ENCODE results near the gene ME3. TPM values are rescaled to one million over a fixed set of nuclear protein-coding genes. Genes with fewer than 3 reads are reported as not detected.

The ME3 gene
- total and polyA plus RNA-seq, 2 experiments from 2014 or later = 3.5 to 17.2 TPM

GRCh38 chr11:86497836-86498235 is 174.6 kb downstream of the ME3 start:
- no peaks in the 10 kb centered on the region for H3K9me3 ChIP-seq (ENCODE audit: low read depth)
- no peaks in the 10 kb centered on the region for H3K4me1 ChIP-seq (ENCODE audit: low read depth)
- H3K27me3 ChIP-seq = no peaks in the 10 kb centered on the region
- H3K36me3 ChIP-seq = no peaks in the 10 kb centered on the region
- no peak for DNase-seq (ENCODE audit: low read depth in 1 of 2, low spot score in 1 of 2)
- H3K4me3 ChIP-seq = no peak overlapping the region
- no peak overlapping the region for H3K27ac ChIP-seq
- TF ChIP-seq, protein P1, sequence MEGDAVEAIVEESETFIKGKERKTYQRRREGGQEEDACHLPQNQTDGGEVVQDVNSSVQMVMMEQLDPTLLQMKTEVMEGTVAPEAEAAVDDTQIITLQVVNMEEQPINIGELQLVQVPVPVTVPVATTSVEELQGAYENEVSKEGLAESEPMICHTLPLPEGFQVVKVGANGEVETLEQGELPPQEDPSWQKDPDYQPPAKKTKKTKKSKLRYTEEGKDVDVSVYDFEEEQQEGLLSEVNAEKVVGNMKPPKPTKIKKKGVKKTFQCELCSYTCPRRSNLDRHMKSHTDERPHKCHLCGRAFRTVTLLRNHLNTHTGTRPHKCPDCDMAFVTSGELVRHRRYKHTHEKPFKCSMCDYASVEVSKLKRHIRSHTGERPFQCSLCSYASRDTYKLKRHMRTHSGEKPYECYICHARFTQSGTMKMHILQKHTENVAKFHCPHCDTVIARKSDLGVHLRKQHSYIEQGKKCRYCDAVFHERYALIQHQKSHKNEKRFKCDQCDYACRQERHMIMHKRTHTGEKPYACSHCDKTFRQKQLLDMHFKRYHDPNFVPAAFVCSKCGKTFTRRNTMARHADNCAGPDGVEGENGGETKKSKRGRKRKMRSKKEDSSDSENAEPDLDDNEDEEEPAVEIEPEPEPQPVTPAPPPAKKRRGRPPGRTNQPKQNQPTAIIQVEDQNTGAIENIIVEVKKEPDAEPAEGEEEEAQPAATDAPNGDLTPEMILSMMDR (IDR thresholded peaks at IDR 0.05; ENCODE audit: low read depth, low read length) = no peak

DNA sequence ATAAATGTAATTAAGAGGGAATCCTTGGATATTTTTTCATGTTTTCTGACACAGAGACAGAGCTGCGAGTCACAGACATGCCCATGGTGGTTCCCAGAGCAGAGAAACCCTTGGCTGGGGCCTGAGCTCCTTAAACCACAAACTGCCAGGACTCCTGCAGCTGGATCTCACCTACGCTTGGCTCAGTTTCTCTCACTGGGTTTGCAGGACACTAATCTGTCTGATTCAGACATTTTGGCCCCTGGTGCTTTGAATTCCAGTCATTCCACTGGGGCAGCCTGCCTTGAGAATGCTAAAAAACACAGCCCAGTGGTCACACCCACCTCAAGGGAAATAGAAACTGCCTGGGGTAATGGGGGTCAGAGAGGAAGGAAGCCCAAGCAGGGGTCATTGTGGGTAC is 175.1 kb downstream of the ME3 start:
- Histone ChIP-seq H3K36me3 (no peaks in the 10 kb centered on the region), H3K27me3 (no peaks in the 10 kb centered on the region), H3K9me3 (ENCODE audit: low read depth) (no peaks in the 10 kb centered on the region), H3K27ac (no peak overlapping the region), H3K4me3 (no peak overlapping the region), H3K4me1 (ENCODE audit: low read depth) (no peaks in the 10 kb centered on the region)
- TF ChIP-seq, protein P1 (IDR thresholded peaks at IDR 0.05; ENCODE audit: low read depth, low read length) = no peak
- DNase-seq (ENCODE audit: low read depth in 1 of 2, low spot score in 1 of 2) = peak in 1 of 2 donors; percentile 56

DNA sequence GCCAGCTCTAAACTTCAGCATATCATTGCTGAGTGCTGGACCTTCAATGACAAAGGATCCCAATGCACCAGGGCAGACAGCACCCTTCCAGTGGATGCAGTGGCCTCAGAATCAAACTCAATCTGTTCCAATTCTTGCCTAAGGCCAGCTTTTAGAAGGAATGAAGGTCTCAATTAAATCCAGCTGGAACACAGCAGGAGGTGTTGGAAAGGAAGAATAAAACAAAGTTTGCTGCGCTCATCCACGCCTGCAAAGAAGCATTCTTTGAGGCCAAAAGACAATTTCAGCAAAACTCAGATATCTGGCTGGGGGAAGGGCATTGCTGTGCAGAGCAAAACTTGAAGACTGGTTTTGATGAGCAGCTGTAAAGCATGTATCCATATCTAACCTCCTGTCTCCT is 177.1 kb downstream of the ME3 start:
- no peaks in the 10 kb centered on the region for H3K9me3 ChIP-seq (ENCODE audit: low read depth)
- H3K4me3 ChIP-seq = no peak overlapping the region
- H3K27ac ChIP-seq = no peak overlapping the region
- H3K36me3 ChIP-seq = no peaks in the 10 kb centered on the region
- TF ChIP-seq, protein P1 (IDR thresholded peaks at IDR 0.05; ENCODE audit: low read depth, low read length) = no peak
- H3K4me1 ChIP-seq (ENCODE audit: low read depth) = no peaks in the 10 kb centered on the region
- no peaks in the 10 kb centered on the region for H3K27me3 ChIP-seq
- no peak for DNase-seq (ENCODE audit: low read depth in 1 of 2, low spot score in 1 of 2)

- H3K4me3 ChIP-seq = no peak overlapping the region
- H3K36me3 ChIP-seq = no peaks in the 10 kb centered on the region
- H3K27me3 ChIP-seq = no peaks in the 10 kb centered on the region
- H3K9me3 ChIP-seq (ENCODE audit: low read depth) = no peaks in the 10 kb centered on the region
- DNase-seq (ENCODE audit: low read depth in 1 of 2, low spot score in 1 of 2) = peak in 1 of 2 donors; percentile 71
- no peak overlapping the region for H3K27ac ChIP-seq
- TF ChIP-seq, protein P1 (IDR thresholded peaks at IDR 0.05; ENCODE audit: low read depth, low read length) = no peak
- H3K4me1 ChIP-seq (ENCODE audit: low read depth) = no peaks in the 10 kb centered on the region
These were observed 179.9 kb downstream of the ME3 start for GRCh38 chr11:86492370-86493010.

DNA sequence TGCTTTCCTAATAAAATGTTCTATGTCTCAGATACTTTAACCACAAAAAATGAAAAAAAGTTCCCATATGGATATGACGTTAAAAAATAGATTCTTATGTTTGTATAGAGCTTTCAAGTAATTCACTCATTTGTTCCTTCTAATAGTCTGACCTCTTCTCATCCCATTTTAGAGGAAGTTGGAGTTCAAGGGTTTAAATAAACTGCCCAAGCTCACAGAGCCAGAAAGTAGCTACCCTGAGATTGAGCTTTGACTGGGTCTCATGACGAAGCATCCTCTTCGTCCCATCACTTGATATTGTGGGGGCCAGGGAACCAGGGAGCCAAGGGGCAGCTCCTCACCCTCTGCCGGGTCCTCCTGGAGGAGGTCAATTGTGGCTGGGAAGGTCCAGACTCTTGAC is 181.4 kb downstream of the ME3 start:
- TF ChIP-seq, protein P1 (IDR thresholded peaks at IDR 0.05; ENCODE audit: low read depth, low read length) = no peak
- no peak overlapping the region for H3K27ac ChIP-seq
- no peaks in the 10 kb centered on the region for H3K36me3 ChIP-seq
- H3K9me3 ChIP-seq (ENCODE audit: low read depth) = no peaks in the 10 kb centered on the region
- H3K4me3 ChIP-seq = no peak overlapping the region
- no peak for DNase-seq (ENCODE audit: low read depth in 1 of 2, low spot score in 1 of 2)
- no peaks in the 10 kb centered on the region for H3K27me3 ChIP-seq
- H3K4me1 ChIP-seq (ENCODE audit: low read depth) = peaks cover 3% of the 10 kb centered on the region

Data from cardiac muscle cell (in vitro differentiated cells and primary cell).